OCI-LY3 (cell line): Measurements from ENCODE around the gene ME3.
"Not testable (repeated sequence)": the region's sequence is repeated elsewhere in the genome, so short reads cannot be mapped to it uniquely, and the experiment has no call there.

ENCODE experiments used
- CTCF ChIP-seq: fragments of 200-600, 300-600 bp; sonication (generic); IDR thresholded peaks from 2 replicates; pipeline ENCODE4 v1.5.1; 2014; ENCODE audit warnings: antibody characterized with exemption, low read length, low read depth
- EZH2phosphoT487 ChIP-seq: fragments of 200-600 bp; shearing (Covaris generic); IDR thresholded peaks from 2 replicates; pipeline ENCODE4 v1.6.1; 2018; ENCODE audit warnings: antibody characterized with exemption, mixed run types, low read depth

- TF ChIP-seq CTCF, EZH2phosphoT487: not testable (repeated sequence)
These were observed 109.6 kb downstream of the ME3 start for GRCh38 chr11:86562842-86563241.
